ENCODE data around the gene EPO.

Gene EPO

GRCh38 chr7:100720279-100720670 is at the start of gene EPO:
Gene EPO (plus strand): TSS chr7:100720468. CDS start chr7:100720981, 513 bp downstream.
- DNase-seq: no peak

DNA sequence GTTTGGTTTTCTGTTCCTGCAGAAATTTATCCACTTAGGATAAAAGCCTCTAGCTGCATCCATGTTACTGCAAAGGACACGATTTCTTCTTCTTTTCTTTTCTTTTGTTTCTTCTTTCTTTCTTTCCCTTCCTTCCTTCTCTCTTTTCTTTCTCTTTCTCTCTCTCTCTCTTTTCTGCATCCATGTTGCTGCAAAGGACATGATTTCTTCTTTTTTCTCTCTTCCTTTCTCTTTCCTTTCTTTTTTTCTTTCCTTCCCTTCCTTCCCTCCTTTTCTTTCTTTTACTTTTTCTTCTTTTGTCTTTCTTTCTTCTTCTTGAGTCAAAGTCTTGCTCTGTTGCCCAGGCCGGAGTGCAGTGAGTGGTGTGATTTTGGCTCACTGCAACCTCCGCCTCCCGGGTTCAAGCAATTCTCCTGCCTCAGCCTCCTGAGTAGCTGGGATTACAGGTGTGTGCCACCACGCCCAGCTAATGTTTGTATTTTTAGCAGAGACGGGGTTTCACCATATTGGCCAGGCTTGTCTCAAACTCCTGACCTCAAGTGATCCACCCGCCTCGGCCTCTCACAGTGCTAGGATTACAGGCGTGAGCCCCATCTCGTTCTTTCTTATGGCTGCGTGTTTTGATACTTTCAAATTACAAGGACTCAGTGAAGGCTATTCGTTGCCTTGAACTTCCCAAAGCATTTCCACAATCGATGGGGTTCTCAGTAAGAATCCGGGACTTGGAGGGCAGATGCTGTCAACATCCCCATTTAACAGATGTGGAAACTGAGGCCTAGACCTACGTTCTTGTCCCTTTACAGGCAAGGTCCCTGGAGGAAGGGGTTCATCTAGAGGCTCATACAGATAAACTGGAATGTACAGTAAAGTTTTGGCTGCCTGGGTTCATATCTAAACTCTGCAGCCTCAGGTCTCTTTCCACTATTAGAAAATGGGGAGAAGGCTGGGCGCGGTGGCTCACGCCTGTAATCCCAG is 48.6 kb upstream of the EPO start:
- DNase-seq: no peak

GRCh38 chr7:100673302-100673941 is 46.8 kb upstream of the EPO start, which contains the start of gene GNB2:
Gene GNB2 (plus strand): TSS chr7:100673740. CDS start chr7:100676266, 2,526 bp downstream.
- peak; percentile 96 for DNase-seq

GRCh38 chr7:100673942-100674410 is 46.3 kb upstream of the EPO start:
- DNase-seq: no peak

- DNase-seq: no peak
Observed at GRCh38 chr7:100674411-100675104, 45.7 kb upstream of the EPO start.

GRCh38 chr7:100675105-100675451 is 45.2 kb upstream of the EPO start:
- no peak for DNase-seq

DNA sequence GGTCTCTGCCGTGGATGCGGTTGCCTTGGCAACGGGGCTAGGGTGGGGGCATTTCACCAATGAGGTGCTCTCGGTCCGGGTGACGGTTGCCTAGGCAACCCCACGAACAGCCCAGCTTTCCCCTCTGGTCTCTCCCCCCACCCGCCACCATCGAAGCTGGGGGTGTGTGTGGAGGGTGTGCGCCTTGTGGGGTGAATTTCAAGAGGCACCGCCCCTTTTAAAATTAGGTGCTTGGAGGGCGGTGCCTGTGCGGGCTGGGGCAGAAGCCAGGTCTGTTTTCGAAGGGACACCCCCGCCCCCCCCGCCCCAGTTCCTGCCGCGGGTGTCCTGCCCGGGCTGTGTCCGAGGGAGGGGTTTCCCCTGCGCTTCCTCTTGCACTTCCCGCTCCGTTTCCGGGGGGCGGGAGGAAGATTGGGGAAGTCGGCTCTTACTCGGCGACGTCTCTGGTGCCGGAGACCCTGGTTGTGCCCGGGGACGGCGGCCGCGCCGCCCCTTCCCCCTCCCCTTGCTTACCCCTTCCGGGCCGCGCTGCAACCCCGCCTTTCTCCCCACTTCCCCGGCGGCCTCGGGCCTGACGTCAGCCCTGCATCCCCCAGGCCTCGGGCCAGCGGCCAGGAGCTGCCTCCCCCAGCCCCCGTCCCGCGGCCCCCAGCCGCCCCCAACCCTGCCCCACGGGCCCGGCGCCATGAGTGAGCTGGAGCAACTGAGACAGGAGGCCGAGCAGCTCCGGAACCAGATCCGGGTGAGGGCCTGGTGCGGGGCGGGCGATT is 44.5 kb upstream of the EPO start:
- peak; percentile 22 for DNase-seq

DNA sequence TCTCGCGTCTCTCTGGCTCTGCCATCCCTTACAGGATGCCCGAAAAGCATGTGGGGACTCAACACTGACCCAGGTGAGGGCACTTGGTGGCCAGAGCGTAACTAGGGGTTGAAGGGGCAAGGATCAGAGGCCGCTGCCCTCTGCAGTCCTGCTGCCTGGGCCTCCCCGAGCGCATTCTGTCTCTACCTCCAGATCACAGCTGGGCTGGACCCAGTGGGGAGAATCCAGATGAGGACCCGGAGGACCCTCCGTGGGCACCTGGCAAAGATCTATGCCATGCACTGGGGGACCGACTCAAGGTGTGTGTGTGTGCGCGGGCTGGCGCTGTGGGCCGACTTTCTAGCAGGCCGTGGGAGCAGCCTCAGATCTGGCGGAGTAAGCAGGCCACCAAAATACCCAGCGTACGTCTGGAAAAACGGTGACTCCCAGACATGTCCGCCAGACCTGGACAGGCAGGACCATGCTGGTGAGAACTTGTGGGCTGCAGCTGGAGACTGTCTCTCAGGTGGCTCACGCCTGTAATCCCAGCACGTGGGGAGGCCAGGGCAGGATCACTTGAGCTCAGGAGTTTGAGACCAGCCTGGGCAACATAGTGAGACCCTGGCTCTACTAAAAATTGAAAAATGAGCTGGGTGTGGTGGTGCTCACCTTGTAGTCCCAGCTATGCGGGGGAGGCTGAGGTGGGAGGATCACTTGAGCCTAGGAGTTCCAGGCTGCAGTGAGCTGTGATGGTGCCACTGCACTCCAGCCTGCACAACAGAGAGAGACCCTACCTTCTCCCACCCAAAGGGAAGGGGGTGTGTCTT is 43.6 kb upstream of the EPO start:
- DNase-seq: no peak

DNA sequence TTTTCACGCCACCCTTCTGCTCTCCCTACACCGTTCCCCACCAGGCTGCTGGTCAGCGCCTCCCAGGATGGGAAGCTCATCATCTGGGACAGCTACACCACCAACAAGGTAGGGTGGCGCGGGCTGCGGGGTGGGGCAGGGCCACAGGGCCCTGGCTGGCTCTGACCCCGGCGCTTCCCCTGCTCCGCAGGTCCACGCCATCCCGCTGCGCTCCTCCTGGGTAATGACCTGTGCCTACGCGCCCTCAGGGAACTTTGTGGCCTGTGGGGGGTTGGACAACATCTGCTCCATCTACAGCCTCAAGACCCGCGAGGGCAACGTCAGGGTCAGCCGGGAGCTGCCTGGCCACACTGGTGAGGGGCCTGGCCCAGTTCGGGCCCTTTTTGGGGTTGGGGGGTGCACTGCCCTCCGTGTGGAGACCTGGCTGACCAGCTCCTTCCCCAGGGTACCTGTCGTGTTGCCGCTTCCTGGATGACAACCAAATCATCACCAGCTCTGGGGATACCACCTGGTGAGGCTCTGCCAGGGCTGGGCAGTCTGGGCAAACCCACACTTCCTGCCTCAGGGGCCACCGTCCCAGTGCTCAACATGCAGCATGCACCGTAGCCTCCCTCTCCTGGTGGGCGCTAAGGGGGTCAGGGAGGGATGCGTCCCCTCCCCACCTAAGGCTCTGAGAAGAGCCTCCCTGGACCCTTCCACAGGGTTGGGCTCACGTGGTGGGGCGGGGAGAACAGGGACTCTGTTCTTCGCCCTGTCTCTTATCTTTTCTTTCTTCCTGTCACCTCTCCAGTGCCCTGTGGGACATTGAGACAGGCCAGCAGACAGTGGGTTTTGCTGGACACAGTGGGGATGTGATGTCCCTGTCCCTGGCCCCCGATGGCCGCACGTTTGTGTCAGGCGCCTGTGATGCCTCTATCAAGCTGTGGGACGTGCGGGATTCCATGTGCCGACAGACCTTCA is 42.7 kb upstream of the EPO start:
- no peak for DNase-seq

GRCh38 chr7:100678291-100678984 is 41.8 kb upstream of the EPO start:
- no peak for DNase-seq

GRCh38 chr7:100679129-100679926 is 40.9 kb upstream of the EPO start:
- no peak for DNase-seq

DNA sequence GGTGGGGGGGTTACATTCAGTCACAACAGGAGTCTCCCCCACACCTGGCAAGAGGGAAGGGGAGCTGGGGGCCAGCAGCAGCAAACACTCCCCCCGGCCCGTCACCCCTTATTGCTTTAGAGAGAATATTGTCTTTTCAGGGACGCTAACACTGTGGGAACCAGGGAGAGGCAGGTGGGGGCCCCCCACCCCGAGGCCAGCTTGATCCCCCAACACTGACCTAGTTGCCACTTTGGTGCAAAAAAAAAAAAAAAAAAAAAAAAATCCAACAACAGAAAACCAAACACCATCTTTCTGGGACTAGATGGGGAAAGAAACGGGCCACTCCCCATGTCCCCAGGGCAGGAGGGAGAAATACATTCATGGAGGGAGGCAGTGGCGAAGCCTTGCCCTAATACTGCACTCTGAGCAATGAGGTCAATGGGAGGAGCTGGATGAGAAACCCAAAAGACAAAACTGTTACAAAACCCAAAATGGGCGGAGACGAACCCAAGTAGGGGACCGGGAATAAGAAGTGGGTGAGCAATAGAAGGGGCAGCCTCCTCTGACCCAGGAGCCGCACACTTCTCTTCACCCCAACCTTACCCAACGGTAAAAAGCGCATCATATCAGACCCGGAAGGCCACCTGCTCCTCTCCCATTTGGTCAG is 40.2 kb upstream of the EPO start:
- DNase-seq: no peak

- no peak for DNase-seq
Observed at GRCh38 chr7:100680576-100681271, 39.5 kb upstream of the EPO start.

DNA sequence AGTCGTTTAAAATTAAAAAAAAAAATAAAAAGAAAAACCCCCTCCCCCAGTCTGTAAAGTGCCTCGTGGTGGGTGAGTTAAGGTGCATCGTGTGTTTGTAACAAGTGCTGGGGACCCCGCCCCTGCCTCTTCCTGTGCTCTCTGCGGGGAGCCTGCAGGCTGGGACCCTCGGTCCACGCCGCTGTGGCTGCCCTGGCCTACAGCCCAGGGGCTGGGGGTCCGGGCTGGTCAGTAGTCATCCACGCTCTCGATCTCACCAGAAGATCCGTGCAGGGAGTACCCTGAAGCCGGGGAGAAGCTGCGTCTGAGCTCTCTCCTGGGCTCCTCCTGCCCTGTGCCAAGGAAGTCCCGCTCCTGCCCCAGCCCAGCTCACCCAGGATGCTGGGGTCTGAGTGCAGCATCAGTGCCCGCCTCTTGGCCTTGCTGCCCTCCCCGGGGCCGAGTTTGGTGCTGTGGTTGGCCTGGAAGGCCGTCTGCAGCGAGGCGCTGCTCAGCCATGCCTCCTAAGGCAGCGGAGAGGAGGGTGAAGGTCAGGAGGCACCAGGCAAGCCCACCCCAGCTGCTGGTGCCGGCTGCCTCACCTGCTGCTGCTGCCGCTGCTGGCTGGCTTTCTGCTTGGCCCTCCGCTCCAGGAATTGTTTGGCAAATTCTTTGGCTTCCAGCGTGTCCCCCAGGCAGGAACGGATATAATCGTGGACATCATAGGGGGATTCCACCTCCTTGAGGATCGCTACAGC is 38.6 kb upstream of the EPO start:
- DNase-seq: no peak

DNA sequence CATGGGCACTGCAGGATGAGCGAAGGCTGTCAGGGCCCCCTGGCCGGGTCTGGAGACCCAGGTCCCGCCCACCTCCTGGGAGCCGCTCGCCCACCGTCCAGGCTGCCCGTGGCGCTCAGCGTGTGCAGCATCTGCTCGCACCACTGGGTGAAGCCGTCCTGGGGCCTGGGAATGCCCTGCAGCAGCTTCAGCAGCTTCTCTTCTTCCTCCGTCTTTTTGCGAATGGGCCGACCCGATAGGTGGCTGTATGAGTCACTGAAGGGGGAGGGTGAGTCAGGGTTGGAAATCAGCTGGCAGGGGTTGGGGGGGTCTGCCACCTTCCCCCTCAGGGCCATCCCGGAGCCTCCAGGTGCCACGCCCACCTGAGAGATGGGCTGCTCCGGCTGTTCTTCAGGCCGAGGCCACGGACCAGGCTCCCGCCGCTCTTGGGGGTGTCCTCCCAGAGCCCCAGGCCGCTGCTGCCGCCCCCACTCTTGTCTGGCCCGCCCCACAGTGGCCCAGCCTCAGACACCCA is 38.0 kb upstream of the EPO start:
- no peak for DNase-seq

DNA sequence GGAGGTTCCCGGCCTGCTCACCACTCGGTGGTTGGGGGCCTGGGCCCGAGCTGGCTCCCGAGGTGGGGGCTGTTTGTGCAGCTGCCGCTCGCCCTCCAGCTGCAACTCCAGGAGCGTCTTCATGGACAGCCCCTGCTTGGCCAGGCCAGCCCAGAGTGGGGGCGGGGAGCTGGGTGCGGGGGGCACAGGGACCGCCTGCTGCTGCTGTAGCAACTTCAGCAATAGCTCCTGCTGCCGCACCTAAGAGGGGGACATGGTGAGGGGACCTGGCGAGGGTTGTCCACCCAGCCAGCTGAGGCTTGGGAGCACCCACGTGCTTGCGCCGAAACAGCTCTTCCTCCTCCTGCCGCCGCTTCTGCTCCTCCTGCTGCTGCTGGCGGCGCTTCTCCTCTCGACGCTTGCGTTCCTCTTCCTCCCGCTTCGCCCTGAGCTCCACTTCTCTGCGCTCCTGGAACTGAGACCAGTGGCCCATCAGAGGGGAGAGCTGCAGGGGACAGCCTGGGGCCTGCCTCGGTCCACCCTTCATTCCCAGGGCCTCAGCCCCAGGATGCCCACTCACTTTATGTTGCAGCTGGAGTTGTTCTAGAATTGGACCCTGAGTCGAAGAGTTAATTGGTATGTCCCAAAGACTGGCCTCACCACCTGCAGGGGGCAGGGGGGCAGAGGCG is 37.1 kb upstream of the EPO start:
- no peak for DNase-seq

Data from DMS153 (cell line).